ENCODE results near the gene TNS3.

Gene TNS3

GRCh38 chr7:47314728-47315607 is 266.9 kb downstream of the TNS3 start:
- H3K27me3 ChIP-seq (ENCODE audit: insufficient read depth, low read depth), result no peaks in the 10 kb centered on the region
- no peaks in the 10 kb centered on the region for H3K4me1 ChIP-seq (ENCODE audit: low read depth, poor library complexity, severe bottlenecking)
- TF ChIP-seq CTCF (conservative IDR thresholded peaks at IDR 0.05; ENCODE audit: low read depth, low read length), result no peak
- H3K4me2 ChIP-seq, result no peak overlapping the region
- H4K20me1 ChIP-seq (ENCODE audit: insufficient read depth), result no peaks in the 10 kb centered on the region
- H3K9ac ChIP-seq, result no peak overlapping the region
- H3K79me2 ChIP-seq (ENCODE audit: insufficient read depth, low read depth), result no peaks in the 10 kb centered on the region
- H3K36me3 ChIP-seq (ENCODE audit: insufficient read depth), result peaks cover 5% of the 10 kb centered on the region; the same call in 1 of the 2 replicates
- no peak overlapping the region for H3K27ac ChIP-seq
- H2AFZ ChIP-seq (ENCODE audit: low read depth), result no peak overlapping the region
- no peak overlapping the region for H3K4me3 ChIP-seq (IDR thresholded peaks at IDR 0.05; ENCODE audit: insufficient read depth, low read depth, low read length)

DNA sequence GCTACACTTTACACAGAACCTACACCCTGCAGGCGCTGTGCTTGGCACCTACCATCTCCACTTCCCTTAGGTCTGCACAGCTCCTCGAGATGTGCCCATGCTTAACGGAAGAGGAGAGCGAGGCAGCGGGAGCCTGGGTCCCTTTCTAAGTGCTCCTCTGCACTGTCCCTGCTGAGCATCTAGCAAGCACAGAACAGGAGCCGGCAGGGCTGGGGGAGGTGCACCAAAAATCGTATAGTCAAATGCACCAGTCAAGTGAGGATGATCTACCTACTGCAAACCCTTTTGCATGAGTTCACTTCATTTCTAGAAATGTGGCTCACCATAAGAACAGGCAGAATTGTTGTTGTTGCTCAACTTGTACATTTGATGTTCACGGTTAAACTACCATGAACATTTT is 267.7 kb downstream of the TNS3 start:
- Histone ChIP-seq H2AFZ (ENCODE audit: low read depth) (no peak overlapping the region), H3K27me3 (ENCODE audit: insufficient read depth, low read depth) (no peaks in the 10 kb centered on the region), H3K9ac (no peak overlapping the region), H3K4me2 (no peak overlapping the region), H3K27ac (no peak overlapping the region), H4K20me1 (ENCODE audit: insufficient read depth) (no peaks in the 10 kb centered on the region), H3K4me1 (ENCODE audit: low read depth, poor library complexity, severe bottlenecking) (no peaks in the 10 kb centered on the region), H3K4me3 (IDR thresholded peaks at IDR 0.05; ENCODE audit: insufficient read depth, low read depth, low read length) (no peak overlapping the region), H3K36me3 (ENCODE audit: insufficient read depth) (peaks cover 5% of the 10 kb centered on the region; the same call in 1 of the 2 replicates), H3K79me2 (ENCODE audit: insufficient read depth, low read depth) (no peaks in the 10 kb centered on the region)
- no peak for TF ChIP-seq CTCF (conservative IDR thresholded peaks at IDR 0.05; ENCODE audit: low read depth, low read length)

- H3K4me2 ChIP-seq, result no peak overlapping the region
- peaks cover 5% of the 10 kb centered on the region; the same call in 1 of the 2 replicates for H3K36me3 ChIP-seq (ENCODE audit: insufficient read depth)
- H2AFZ ChIP-seq (ENCODE audit: low read depth), result no peak overlapping the region
- H3K9ac ChIP-seq, result no peak overlapping the region
- no peaks in the 10 kb centered on the region for H3K79me2 ChIP-seq (ENCODE audit: insufficient read depth, low read depth)
- no peak overlapping the region for H3K27ac ChIP-seq
- H3K4me3 ChIP-seq (IDR thresholded peaks at IDR 0.05; ENCODE audit: insufficient read depth, low read depth, low read length), result no peak overlapping the region
- H3K27me3 ChIP-seq (ENCODE audit: insufficient read depth, low read depth), result no peaks in the 10 kb centered on the region
- no peaks in the 10 kb centered on the region for H3K4me1 ChIP-seq (ENCODE audit: low read depth, poor library complexity, severe bottlenecking)
- no peak for TF ChIP-seq CTCF (conservative IDR thresholded peaks at IDR 0.05; ENCODE audit: low read depth, low read length)
- no peaks in the 10 kb centered on the region for H4K20me1 ChIP-seq (ENCODE audit: insufficient read depth)
Measured at GRCh38 chr7:47313564-47313963, 268.3 kb downstream of the TNS3 start.

GRCh38 chr7:47311891-47312290 is 270.0 kb downstream of the TNS3 start:
- no peaks in the 10 kb centered on the region for H4K20me1 ChIP-seq (ENCODE audit: insufficient read depth)
- no peak overlapping the region for H3K9ac ChIP-seq
- peaks cover 5% of the 10 kb centered on the region; the same call in 1 of the 2 replicates for H3K36me3 ChIP-seq (ENCODE audit: insufficient read depth)
- no peak overlapping the region for H3K27ac ChIP-seq
- no peak overlapping the region for H3K4me2 ChIP-seq
- no peak for TF ChIP-seq CTCF (conservative IDR thresholded peaks at IDR 0.05; ENCODE audit: low read depth, low read length)
- H3K4me3 ChIP-seq (IDR thresholded peaks at IDR 0.05; ENCODE audit: insufficient read depth, low read depth, low read length), result no peak overlapping the region
- no peak overlapping the region for H2AFZ ChIP-seq (ENCODE audit: low read depth)
- no peaks in the 10 kb centered on the region for H3K27me3 ChIP-seq (ENCODE audit: insufficient read depth, low read depth)
- H3K4me1 ChIP-seq (ENCODE audit: low read depth, poor library complexity, severe bottlenecking), result no peaks in the 10 kb centered on the region
- no peaks in the 10 kb centered on the region for H3K79me2 ChIP-seq (ENCODE audit: insufficient read depth, low read depth)

All from KMS-11 (cell line).